Globus pallidus (tissue), 1 donor: Measurements from ENCODE around the gene EOGT.

Experiments used
- DNase-seq: peaks from one replicate; pipeline ENCODE4 v3.0.0-alpha.2; 2015; ENCODE audit warnings: low spot score

EOGT gene

DNA sequence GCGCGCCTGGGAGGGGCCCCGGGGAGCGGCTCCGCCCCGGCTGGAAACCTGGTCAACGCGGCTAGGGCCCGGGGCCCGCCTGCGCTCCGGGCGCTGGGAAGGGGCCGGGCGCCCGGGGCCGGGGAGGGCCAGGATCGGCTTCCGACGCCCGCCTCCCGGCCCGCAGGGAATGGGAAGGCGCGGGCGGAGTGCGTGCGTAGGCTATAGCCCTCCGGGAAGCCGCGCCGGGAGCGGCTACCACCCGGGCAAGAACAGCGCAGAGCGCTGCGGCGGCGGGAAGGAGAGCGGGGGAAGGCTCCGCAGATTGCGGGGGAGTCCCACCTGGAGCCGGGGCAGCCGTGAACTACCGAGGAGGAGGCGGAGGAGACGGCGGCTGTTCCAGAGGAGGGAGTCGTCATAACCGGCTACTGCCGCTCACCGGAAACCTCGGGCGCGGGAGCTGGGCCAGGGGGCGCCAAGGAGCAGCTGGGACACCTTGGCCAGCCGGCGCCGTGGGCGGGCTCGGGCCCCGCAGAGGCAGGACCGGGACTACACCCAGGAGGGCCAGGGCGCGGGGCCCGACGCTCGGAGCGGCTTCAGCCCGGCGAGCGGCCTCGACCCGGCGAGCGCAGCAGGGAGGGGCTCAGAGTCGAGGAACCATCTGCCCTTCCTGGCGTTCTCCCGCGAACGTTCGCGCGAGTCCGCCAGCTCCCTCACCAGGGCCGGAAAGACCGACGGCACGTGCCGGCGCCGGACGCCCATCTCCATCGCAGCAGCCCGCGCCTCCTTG lies at the start of gene EOGT:
TSS of gene EOGT (minus strand) at position 432 of the 769 bp plus-strand sequence. CDS start 3,838 bp downstream, outside the sequence.
- DNase-seq, result peak; percentile 76

DNA sequence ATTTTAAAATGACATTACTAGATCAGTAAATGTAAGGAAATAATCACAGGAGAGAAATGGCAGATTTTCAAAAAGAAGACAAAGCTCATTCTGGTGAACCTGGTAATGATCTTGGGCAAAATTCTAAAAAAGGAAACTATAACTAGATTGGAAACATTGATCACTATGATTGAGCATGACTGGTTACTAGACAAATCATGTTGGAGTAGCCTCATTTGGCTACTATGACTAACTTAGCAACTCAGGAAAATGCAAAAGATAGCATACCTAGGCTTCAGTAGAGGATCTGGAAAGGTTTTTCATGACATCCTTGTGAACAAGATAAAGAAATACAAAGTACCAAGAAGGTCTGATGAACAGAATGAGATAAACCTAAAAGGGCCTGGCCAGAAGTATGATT lies 46.2 kb upstream of the EOGT start:
- DNase-seq, result no peak

DNA sequence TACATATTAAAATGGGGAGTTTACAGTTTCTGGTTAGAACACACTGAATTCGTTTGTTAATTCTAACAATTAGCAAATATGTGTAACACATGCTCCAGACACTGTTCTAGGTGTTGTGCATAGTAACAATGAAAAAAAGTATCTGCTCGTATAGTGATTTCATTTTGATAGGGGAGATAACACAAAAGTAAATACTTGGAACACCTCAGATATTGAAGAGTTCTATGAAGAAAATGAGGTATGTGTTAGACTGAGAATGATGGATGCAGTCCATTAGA lies 45.4 kb upstream of the EOGT start:
- no peak for DNase-seq

GRCh38 chr3:69058180-69058946 lies 44.9 kb upstream of the EOGT start:
- no peak for DNase-seq

GRCh38 chr3:69052472-69052898 lies 39.0 kb upstream of the EOGT start:
- DNase-seq, result no peak

DNA sequence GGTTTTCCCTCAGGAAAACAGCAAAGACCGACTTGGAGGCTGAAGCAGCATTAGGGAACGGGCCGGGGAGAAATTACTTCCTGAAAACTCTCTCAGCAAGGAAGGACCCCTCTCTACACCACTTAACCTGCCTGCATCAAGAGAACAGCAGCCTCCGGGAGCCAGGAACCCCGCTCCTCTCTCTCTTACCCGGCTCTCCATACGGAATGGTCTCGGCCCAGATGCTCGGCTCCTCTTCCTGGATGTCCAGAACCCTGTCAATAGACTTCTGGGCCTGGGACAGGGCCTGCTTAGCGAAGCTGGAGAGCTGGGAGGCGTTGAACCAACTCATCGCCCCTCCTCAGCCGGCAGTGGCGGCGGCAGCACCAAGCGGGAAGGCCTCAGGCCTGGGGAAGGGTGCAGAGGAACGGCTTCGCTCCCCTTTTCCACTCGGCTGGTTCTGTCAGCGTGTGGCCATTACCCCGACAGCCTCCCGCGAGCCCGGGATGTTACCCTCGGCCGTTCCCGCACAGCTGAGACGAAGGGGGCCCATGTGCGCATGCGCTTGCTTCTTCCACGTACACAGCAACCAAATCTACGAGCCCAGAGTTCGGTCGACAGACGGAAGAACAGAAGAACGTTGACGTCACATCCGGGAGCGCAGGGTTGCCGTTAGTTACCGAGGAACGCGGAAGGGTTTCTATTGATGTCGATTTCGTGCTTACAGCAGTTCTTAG lies 38.4 kb upstream of the EOGT start, which contains the start of gene TMF1:
TSS of gene TMF1 (minus strand) at position 578 of the 716 bp plus-strand sequence. CDS start at position 331, 247 bp downstream.
- DNase-seq, result peak; percentile 97

DNA sequence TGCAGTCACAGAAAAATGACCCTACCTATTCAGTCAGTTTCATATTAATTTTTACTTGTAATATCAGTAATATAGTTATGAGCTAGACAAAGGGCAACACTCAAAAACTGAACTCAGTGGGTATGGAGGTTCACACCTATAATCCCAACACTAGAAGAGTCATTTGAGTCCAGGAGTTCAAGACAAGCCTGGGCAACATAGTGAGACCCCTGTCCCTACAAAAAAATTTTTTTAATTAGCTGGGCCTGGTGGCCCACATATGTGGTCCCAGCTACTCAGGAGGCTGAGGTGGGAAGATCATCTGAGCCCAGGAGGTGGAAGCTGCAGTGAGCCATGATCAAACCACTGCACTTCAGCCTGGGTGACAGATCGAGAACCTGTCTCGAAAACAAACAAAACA lies 35.5 kb upstream of the EOGT start:
- no peak for DNase-seq

DNA sequence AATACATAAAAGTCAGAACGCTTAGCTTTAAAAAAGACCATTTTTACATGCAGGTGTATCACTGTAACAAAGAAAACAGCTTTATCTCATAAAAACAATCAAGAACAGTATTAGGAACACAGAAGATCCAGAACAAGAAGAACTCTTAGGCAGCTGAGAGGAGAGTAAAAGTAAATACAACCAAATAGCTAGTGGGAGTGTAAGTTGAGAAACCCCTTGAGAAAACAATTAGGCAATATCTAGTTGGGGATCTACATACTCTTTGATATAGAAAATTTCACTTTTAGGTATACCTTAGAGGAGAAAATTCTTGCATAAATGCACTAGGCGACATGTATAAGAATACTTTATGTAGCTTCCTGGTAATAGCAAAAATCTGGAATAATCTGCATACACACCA lies 31.1 kb upstream of the EOGT start:
- DNase-seq, result no peak

DNA sequence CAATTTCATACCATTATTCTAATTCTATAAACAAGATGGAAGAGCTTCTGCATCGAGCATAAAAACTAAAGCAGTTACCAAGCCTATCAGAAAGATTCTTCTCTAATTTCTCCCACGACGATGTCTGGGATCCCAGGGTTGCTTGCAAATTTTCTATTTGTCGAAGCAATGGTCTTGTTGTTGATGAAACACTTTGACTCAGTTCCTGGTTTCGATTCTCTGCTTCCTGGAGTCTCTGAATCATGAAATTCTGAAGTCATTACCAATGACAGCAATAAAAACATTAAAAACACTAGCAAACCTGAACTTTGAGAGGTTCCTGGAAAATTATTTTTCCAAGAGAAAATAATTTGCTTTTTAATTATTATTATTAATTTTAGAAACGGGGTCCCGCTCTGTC lies 20.0 kb upstream of the EOGT start:
- DNase-seq, result no peak

DNA sequence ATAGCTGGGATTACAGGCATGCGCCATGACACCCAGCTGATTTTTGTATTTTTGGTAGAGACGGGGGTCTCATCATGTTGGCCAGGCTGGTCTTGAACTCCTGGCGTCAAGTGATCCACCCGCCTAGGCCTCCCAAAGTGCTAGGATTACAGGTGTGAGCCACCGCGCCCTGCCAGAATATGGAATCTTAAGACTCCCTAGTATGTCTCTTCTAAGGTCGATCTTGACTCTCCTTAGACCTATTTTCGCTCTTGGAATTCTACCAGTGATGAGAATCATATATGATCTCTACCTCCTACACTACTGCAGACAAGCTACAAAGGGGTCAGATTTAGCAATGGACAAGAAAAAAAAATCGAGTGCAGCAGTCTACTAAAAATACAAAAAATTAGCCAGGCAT lies 19.3 kb upstream of the EOGT start:
- DNase-seq, result no peak

GRCh38 chr3:69032142-69032541 lies 18.7 kb upstream of the EOGT start:
- no peak for DNase-seq

DNA sequence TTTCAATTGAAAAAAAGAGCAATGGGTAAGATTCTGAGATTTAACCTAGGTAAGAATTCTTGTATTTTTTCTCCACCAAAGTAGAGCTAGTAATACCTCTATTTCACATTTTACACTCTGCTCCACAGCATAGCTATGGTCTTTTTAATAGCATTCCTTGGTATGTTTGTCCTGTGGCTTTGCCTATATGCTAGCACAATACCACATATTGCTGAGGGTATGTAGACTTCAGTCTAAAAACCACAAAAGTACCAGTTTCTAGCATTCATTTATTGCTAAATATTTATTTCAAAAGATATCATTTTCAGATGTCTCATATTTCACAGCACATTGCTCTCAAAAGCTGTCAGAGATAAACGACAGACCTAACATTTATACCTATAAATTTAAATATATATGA lies 18.2 kb upstream of the EOGT start:
- DNase-seq, result no peak

DNA sequence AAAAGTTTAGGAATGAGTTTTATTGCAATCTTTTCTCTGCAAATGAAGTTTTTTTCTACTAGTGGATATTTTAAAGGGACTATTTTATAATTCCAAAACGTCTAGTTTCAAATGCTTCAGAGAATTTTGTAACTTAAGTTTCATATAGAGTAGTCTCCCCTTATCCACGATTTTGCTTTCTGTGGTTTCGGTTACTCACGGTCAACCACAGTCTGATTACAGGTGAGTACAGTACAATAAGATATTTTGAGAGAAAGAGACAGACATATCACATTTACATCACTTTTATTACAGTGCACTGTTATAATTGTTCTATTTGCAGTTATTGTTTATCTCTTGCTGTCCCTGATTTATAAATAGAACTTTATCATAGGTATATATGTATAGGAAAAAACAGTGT lies 7.4 kb upstream of the EOGT start:
- no peak for DNase-seq

GRCh38 chr3:69020424-69020823 lies 6.9 kb upstream of the EOGT start:
- no peak for DNase-seq

GRCh38 chr3:69016901-69017300 lies 3.4 kb upstream of the EOGT start:
- DNase-seq, result no peak

DNA sequence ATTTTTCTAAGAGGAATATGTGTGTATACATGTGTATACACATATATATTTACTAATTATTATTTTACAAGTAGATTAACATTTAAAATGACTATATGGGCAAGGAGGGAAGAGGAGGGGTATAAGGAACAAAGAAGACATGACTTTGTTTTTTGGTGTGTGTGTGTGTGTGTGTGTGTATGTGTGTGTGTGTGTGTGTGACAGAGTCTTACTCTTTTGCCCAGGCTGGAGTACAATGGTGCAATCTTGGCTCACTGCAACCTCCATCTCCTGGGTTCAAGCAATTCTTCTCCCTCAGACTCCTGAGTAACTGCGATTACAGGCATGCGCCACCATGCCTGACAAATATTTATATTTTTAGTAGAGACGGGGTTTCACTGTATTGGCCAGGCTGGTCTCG lies 2.6 kb upstream of the EOGT start:
- no peak for DNase-seq

GRCh38 chr3:69014022-69014580 lies 617 bp upstream of the EOGT start:
- DNase-seq, result no peak

DNA sequence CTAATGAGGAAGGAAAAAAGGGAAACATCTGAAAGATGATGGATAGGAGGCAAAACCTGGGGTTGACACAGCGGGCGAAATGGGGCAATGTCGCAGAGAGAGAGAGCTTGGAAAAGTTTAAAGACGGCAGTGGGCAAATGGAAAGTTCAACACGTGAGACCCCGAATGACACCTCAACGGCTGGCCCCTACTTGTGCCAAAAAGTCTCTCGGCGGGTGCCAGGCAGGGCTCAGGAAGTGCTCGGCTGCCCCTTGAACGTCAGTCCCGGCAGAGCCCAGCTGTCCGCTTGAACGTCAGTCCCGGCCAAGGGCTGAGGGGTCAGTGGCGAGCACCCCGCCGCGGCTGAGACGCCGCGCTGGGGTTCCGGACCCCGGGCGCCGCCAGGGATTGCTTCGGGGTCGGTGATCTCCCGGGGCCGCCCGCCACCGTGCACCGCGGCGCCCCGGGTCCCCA lies 658 bp downstream of the EOGT start:
- DNase-seq, result peak; percentile 47

GRCh38 chr3:69012100-69012799 lies 1.2 kb downstream of the EOGT start:
- DNase-seq, result no peak

- DNase-seq, result no peak
Measured at GRCh38 chr3:69011096-69011730, 2.3 kb downstream of the EOGT start.
